Osteoblast (primary cell): ENCODE data around the gene LPGAT1. TPM values are rescaled to one million over a fixed set of nuclear protein-coding genes. Genes with fewer than 3 reads are reported as not detected.

ENCODE experiments used
- DNase-seq: peaks from one replicate; pipeline ENCODE4 v3.0.0; 2011; ENCODE audit warnings: low spot score, mixed read lengths; ENCODE audit not compliant: insufficient read length; ENCODE audit errors: missing footprints
- H2AFZ ChIP-seq: 2 replicates; pipeline ENCODE4 v1.6.0; 2011; ENCODE audit warnings: mild to moderate bottlenecking, low read length
- H3K27ac ChIP-seq: 2 replicates; pipeline ENCODE4 v1.5.1; 2011; ENCODE audit warnings: mild to moderate bottlenecking, low read depth, low read length, moderate library complexity
- H3K27me3 ChIP-seq: 2 replicates; pipeline ENCODE4 v1.6.0; 2012; ENCODE audit warnings: mild to moderate bottlenecking, control low read depth, inconsistent platforms, low read length, moderate library complexity; ENCODE audit not compliant: insufficient read depth
- H3K36me3 ChIP-seq: 2 replicates; pipeline ENCODE4 v1.5.1; 2011; ENCODE audit warnings: mild to moderate bottlenecking, low read length, control low read depth, moderate library complexity; ENCODE audit not compliant: insufficient read depth
- H3K4me1 ChIP-seq: 2 replicates; pipeline ENCODE4 v1.5.1; 2011; ENCODE audit warnings: mild to moderate bottlenecking, low read length, control low read depth, moderate library complexity; ENCODE audit not compliant: insufficient read depth
- H3K4me2 ChIP-seq: 2 replicates; pipeline ENCODE4 v1.6.0; 2011; ENCODE audit warnings: mild to moderate bottlenecking, low read length; ENCODE audit not compliant: insufficient read depth
- H3K4me3 ChIP-seq: fragments of 200-600 bp; sonication (generic); 3 replicates; pipeline ENCODE4 v1.5.1; 2012; ENCODE audit warnings: mild to moderate bottlenecking, low read length, inconsistent platforms; ENCODE audit not compliant: insufficient read depth
- H3K79me2 ChIP-seq: 2 replicates; pipeline ENCODE4 v1.6.0; 2012; ENCODE audit warnings: mild to moderate bottlenecking, low read length, control low read depth, inconsistent platforms; ENCODE audit not compliant: insufficient read depth
- H3K9me3 ChIP-seq: 2 replicates; pipeline ENCODE4 v1.5.1; 2011; ENCODE audit warnings: low read depth, low read length, control low read depth
- H4K20me1 ChIP-seq: 2 replicates; pipeline ENCODE4 v1.6.0; 2012; ENCODE audit warnings: mild to moderate bottlenecking, low read length, control low read depth; ENCODE audit not compliant: insufficient read depth
- CTCF ChIP-seq: IDR thresholded peaks from 2 replicates; pipeline ENCODE4 v1.5.1; 2011; ENCODE audit warnings: mild to moderate bottlenecking, low read depth, low read length, moderate library complexity; ENCODE audit errors: extremely low read depth
- total RNA-seq: library from RNA; depleted of rRNA; stranded (reverse); fragments of >200 nt; gene quantifications from 2 replicates; pipeline ENCODE4 v1.2.3, GENCODE V29; 2012

Gene LPGAT1
- total RNA-seq, 1 donor, result 43.4 TPM

DNA sequence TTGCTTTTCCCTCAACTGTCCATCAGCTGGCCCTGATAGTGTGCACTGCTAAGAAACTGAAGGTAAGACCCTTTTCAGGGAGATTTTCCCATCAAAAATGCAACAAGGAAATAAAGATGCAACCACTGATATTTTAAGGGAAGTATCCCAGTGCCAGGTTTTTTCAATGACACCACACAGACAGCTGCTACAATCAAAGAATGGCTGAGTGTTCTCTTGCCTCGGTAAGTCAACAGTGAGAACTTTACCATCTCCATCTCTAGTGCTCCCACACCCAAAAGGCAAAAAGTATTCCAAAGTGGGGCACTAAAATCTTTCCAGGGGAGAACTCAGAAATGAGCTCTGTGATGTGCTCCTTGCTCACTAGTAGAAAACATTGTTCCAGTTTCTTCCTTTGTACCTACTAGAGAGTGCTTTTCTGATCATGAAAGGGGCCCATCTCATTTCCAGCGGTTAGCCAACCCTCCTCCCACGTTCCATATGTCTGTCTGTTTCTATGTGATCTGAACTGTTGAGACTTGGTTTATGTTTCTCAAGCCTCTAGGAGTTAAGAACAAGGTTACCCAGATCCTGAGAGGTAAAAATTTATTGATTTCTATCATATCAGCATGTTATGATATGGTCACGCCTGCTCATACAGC, 87.6 kb downstream of the LPGAT1 start:
- no peak overlapping the region for H3K27ac ChIP-seq
- H3K4me1 ChIP-seq, result peaks cover 5% of the 10 kb centered on the region
- DNase-seq, result no peak
- H3K4me3 ChIP-seq, result no peak overlapping the region
- H3K27me3 ChIP-seq, result no peaks in the 10 kb centered on the region
- TF ChIP-seq CTCF, result no peak
- H3K4me2 ChIP-seq, result no peak overlapping the region
- peaks cover 9% of the 10 kb centered on the region for H3K36me3 ChIP-seq
- H2AFZ ChIP-seq, result no peak overlapping the region
- H3K9me3 ChIP-seq, result no peaks in the 10 kb centered on the region
- H3K79me2 ChIP-seq, result no peaks in the 10 kb centered on the region
- H4K20me1 ChIP-seq, result no peaks in the 10 kb centered on the region

DNA sequence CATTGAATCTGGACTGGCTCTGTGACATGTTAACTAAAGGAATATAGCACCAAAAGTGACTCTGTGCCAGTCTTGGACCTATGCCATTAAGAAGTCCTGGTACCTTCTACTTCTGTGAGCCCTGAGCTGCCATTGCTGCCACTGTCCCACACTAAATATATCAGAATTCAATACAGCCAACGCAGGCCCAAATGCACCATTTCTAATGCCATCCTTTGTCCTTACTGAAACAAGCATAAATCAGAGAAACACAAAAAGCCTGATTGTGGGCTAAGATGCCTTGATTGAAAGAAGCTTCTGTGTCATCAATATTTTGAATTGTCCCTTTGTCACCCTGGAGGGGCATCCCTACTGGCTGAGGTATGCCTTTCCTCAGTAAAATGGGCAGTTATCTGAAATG, 88.3 kb downstream of the LPGAT1 start:
- Histone ChIP-seq H3K4me3 (no peak overlapping the region), H3K4me2 (no peak overlapping the region), H3K9me3 (no peaks in the 10 kb centered on the region), H2AFZ (no peak overlapping the region), H3K4me1 (peaks cover 5% of the 10 kb centered on the region), H3K27me3 (no peaks in the 10 kb centered on the region), H3K27ac (no peak overlapping the region), H3K79me2 (no peaks in the 10 kb centered on the region), H3K36me3 (peaks cover 1% of the 10 kb centered on the region), H4K20me1 (no peaks in the 10 kb centered on the region)
- no peak for TF ChIP-seq CTCF
- no peak for DNase-seq

- no peak for TF ChIP-seq CTCF
Measured at GRCh38 chr1:211741788-211742187, 88.8 kb downstream of the LPGAT1 start.

DNA sequence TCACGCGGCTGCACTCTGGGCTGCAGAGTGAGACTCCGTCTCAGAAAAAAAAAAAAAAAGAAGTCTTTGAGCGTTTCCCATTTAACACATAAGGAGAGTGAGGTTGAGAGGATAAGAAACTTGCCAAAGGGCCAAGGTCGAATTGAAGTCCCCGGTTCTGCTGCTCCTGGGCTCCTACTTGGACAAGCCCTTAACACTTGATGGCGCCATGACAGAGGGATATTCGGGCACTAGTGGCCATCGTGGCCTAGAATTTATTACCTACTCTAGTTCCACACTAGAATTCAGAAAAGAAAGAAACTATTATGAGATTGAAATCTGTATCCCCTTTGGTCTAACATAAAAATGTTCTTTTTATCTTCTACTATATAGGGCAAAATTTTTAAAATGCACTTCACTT, 89.4 kb downstream of the LPGAT1 start:
- DNase-seq, result no peak
- Histone ChIP-seq H2AFZ (no peak overlapping the region), H3K36me3 (no peaks in the 10 kb centered on the region), H3K27ac (no peak overlapping the region), H3K4me2 (no peak overlapping the region), H3K79me2 (no peaks in the 10 kb centered on the region), H3K9me3 (no peaks in the 10 kb centered on the region), H4K20me1 (no peaks in the 10 kb centered on the region), H3K4me1 (peaks cover 7% of the 10 kb centered on the region), H3K4me3 (no peak overlapping the region), H3K27me3 (no peaks in the 10 kb centered on the region)
- TF ChIP-seq CTCF, result no peak

More at GRCh38 chr1:211741788-211742187, 88.8 kb downstream of the LPGAT1 start:
- Histone ChIP-seq H3K4me3 (no peak overlapping the region), H3K27ac (no peak overlapping the region), H3K9me3 (no peaks in the 10 kb centered on the region), H3K27me3 (no peaks in the 10 kb centered on the region), H3K4me2 (no peak overlapping the region), H3K79me2 (no peaks in the 10 kb centered on the region), H4K20me1 (no peaks in the 10 kb centered on the region), H3K4me1 (peaks cover 5% of the 10 kb centered on the region), H2AFZ (no peak overlapping the region), H3K36me3 (no peaks in the 10 kb centered on the region)
- no peak for DNase-seq
